Measurements from ENCODE around the gene TRIM44.
"Not testable (repeated sequence)": the region's sequence is repeated elsewhere in the genome, so short reads cannot be mapped to it uniquely, and the experiment has no call there.

TRIM44 gene

GRCh38 chr11:35753573-35753972 is 91.0 kb downstream of the TRIM44 start:
- not testable (repeated sequence) for DNase-seq (ENCODE audit: low read depth)

- not testable (repeated sequence) for DNase-seq (ENCODE audit: low read depth)
Measured at GRCh38 chr11:35759951-35760350, 97.4 kb downstream of the TRIM44 start.

- DNase-seq (ENCODE audit: low read depth): no peak
Measured at GRCh38 chr11:35761899-35762298, 99.3 kb downstream of the TRIM44 start.

GRCh38 chr11:35763301-35763700 is 100.7 kb downstream of the TRIM44 start:
- DNase-seq (ENCODE audit: low read depth): no peak

GRCh38 chr11:35763765-35764164 is 101.2 kb downstream of the TRIM44 start:
- DNase-seq (ENCODE audit: low read depth): no peak

- no peak for DNase-seq (ENCODE audit: low read depth)
Measured at GRCh38 chr11:35764417-35764816, 101.8 kb downstream of the TRIM44 start.

- peak; percentile 82 for DNase-seq (ENCODE audit: low read depth)
Measured at GRCh38 chr11:35765211-35765610, 102.6 kb downstream of the TRIM44 start.

- DNase-seq (ENCODE audit: low read depth): no peak
Measured at GRCh38 chr11:35766651-35767050, 104.1 kb downstream of the TRIM44 start.

- peak; percentile 75 for DNase-seq (ENCODE audit: low read depth)
Measured at GRCh38 chr11:35770425-35770824, 107.8 kb downstream of the TRIM44 start.

- DNase-seq (ENCODE audit: low read depth): no peak
Measured at GRCh38 chr11:35771722-35772121, 109.1 kb downstream of the TRIM44 start.

- DNase-seq (ENCODE audit: low read depth): not testable (repeated sequence)
Measured at GRCh38 chr11:35777241-35777640, 114.7 kb downstream of the TRIM44 start.

- not testable (repeated sequence) for DNase-seq (ENCODE audit: low read depth)
Measured at GRCh38 chr11:35778943-35779342, 116.4 kb downstream of the TRIM44 start.

- DNase-seq (ENCODE audit: low read depth): no peak
Measured at GRCh38 chr11:35779409-35779808, 116.8 kb downstream of the TRIM44 start.

- DNase-seq (ENCODE audit: low read depth): peak; percentile 57
Measured at GRCh38 chr11:35780951-35781860, 118.6 kb downstream of the TRIM44 start.

- DNase-seq (ENCODE audit: low read depth): no peak
Measured at GRCh38 chr11:35781861-35782470, 119.4 kb downstream of the TRIM44 start.

- DNase-seq (ENCODE audit: low read depth): no peak
Measured at GRCh38 chr11:35783809-35784208, 121.2 kb downstream of the TRIM44 start.

GRCh38 chr11:35784699-35785098 is 122.1 kb downstream of the TRIM44 start:
- no peak for DNase-seq (ENCODE audit: low read depth)

GRCh38 chr11:35785287-35786167 is 123.0 kb downstream of the TRIM44 start:
- no peak for DNase-seq (ENCODE audit: low read depth)

GRCh38 chr11:35786188-35786587 is 123.6 kb downstream of the TRIM44 start:
- no peak for DNase-seq (ENCODE audit: low read depth)

GRCh38 chr11:35787013-35787504 is 124.5 kb downstream of the TRIM44 start:
- no peak for DNase-seq (ENCODE audit: low read depth)

GRCh38 chr11:35787626-35788025 is 125.1 kb downstream of the TRIM44 start:
- no peak for DNase-seq (ENCODE audit: low read depth)
